Hepatocyte (in vitro differentiated cells): ENCODE measurements around the gene EYA4. TPM values are rescaled to one million over a fixed set of nuclear protein-coding genes. Genes with fewer than 3 reads are reported as not detected.

Experiments used
- DNase-seq: peaks from one replicate; pipeline ENCODE4 v3.0.0-alpha.2; 2016; ENCODE audit warnings: low spot score
- H2AFZ ChIP-seq: fragments of 200-600 bp; sonication (generic); 2 replicates; pipeline ENCODE4 v1.6.0; 2016; ENCODE audit warnings: antibody characterized with exemption, mild to moderate bottlenecking
- H3K27ac ChIP-seq: fragments of 200-600 bp; sonication (generic); 2 replicates; pipeline ENCODE4 v1.5.1; 2016; ENCODE audit warnings: mild to moderate bottlenecking
- H3K27me3 ChIP-seq: fragments of 200-600 bp; sonication (generic); 2 replicates; pipeline ENCODE4 v1.6.1; 2016
- H3K36me3 ChIP-seq: fragments of 200-600 bp; sonication (generic); replicated peaks from 2 replicates; pipeline ENCODE4 v1.5.1; 2016; ENCODE audit warnings: low read depth; ENCODE audit not compliant: insufficient read depth
- H3K4me1 ChIP-seq: fragments of 200-600 bp; sonication (generic); 2 replicates; pipeline ENCODE4 v1.5.1; 2016; ENCODE audit warnings: mild to moderate bottlenecking, moderate library complexity; ENCODE audit not compliant: insufficient read depth
- H3K4me2 ChIP-seq: fragments of 200-600 bp; sonication (generic); 2 replicates; pipeline ENCODE4 v1.6.0; 2016
- H3K4me3 ChIP-seq: fragments of 200-600 bp; sonication (generic); 2 replicates; pipeline ENCODE4 v1.5.1; 2016; ENCODE audit warnings: mild to moderate bottlenecking
- H3K79me2 ChIP-seq: fragments of 200-600 bp; sonication (generic); 2 replicates; pipeline ENCODE4 v1.6.0; 2017; ENCODE audit warnings: mild to moderate bottlenecking
- H3K9me2 ChIP-seq: fragments of 200-600 bp; sonication (generic); replicated peaks from 2 replicates; pipeline ENCODE4 v1.6.0; 2017; ENCODE audit warnings: mild to moderate bottlenecking; ENCODE audit not compliant: insufficient read depth
- H3K9me3 ChIP-seq: fragments of 200-600 bp; sonication (generic); 2 replicates; pipeline ENCODE4 v1.5.1; 2016; ENCODE audit warnings: low read depth, mild to moderate bottlenecking
- H4K20me1 ChIP-seq: fragments of 200-600 bp; sonication (generic); 2 replicates; pipeline ENCODE4 v1.6.0; 2016; ENCODE audit warnings: mild to moderate bottlenecking; ENCODE audit not compliant: insufficient read depth, poor library complexity, severe bottlenecking
- EZH2 ChIP-seq: fragments of 200-600 bp; sonication (generic); IDR thresholded peaks from 2 replicates; pipeline ENCODE4 v1.6.1; 2016; ENCODE audit warnings: antibody characterized with exemption, mild to moderate bottlenecking, borderline replicate concordance
- EZH2phosphoT487 ChIP-seq: fragments of 200-600 bp; sonication (generic); IDR thresholded peaks from one replicate; pipeline ENCODE4 v1.6.1; 2018; ENCODE audit warnings: antibody characterized with exemption, mild to moderate bottlenecking, low read depth, moderate library complexity; ENCODE audit not compliant: unreplicated experiment, severe bottlenecking
- WGBS: methylation state at CpG from one replicate; pipeline ENCODE4 v1.1.6; 2016; ENCODE audit warnings: low lambda C conversion rate; ENCODE audit errors: missing lambda C conversion rate; 5-methylcytosine and 5-hydroxymethylcytosine counted together
- polyA plus RNA-seq: library from polyadenylated mRNA; unstranded; fragments of >200 nt; fragmentation: Nextera tagmentation; extraction: Ambion mirVana; gene quantifications from 2 replicates; pipeline ENCODE4 v1.2.1, GENCODE V29; 2016
- total RNA-seq: library from RNA; depleted of rRNA; stranded (reverse); fragments of >200 nt; gene quantifications from 2 replicates; pipeline ENCODE4 v1.2.3, GENCODE V29; 2014
- TF ChIP-seq, protein P1 (sequence below): fragments of 200-600 bp; sonication (generic); IDR thresholded peaks from 2 replicates; pipeline ENCODE4 v1.5.1; 2016; ENCODE audit warnings: antibody characterized with exemption, mild to moderate bottlenecking; ENCODE audit not compliant: poor library complexity

The EYA4 gene
- total and polyA plus RNA-seq, 2 experiments from 2014 or later = 0.33 to 1.8 TPM

DNA sequence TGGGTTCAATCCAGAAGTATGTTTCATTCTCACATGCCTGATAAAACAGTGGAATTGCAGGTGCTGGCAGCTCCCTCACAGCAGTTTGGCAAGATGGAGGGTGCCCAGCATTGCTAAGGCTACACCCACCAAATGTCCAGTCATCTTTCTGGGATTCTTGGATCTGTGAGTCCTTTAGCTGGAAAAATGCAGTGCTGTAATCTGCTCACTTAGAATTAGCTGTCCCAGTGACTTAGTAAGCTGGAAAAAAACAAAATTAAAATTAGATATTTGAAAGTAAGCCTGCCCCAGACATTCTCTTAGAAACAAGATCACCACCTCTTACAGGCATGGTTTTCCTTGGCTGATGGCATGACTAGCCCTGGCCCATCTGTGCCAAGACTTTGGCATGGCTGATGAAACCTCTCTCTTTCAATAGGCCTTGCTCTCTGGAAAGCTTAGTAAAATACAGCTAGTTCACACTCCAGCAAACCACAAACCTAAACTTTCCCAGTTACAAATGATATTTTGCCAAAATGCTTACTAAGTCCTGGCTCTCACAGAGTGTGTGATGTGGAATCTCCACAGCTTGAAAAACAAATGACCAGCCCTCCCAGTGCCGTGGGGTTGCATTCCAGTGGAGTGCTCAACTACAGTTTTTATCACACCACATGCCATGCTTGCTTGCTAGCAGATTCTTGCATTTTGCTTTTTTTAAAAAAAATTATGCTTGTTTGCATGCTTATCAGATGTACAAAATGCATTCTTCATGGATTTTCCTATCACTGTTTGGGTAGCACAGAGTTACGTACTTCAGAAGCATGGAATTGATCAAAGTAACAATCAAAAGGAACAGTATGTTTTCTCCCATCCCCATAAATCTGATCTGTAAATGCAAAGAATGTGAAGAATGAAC is 261.5 kb downstream of the EYA4 start:
- TF ChIP-seq EZH2 (no peak), EZH2phosphoT487 (no peak)
- TF ChIP-seq, protein P1, sequence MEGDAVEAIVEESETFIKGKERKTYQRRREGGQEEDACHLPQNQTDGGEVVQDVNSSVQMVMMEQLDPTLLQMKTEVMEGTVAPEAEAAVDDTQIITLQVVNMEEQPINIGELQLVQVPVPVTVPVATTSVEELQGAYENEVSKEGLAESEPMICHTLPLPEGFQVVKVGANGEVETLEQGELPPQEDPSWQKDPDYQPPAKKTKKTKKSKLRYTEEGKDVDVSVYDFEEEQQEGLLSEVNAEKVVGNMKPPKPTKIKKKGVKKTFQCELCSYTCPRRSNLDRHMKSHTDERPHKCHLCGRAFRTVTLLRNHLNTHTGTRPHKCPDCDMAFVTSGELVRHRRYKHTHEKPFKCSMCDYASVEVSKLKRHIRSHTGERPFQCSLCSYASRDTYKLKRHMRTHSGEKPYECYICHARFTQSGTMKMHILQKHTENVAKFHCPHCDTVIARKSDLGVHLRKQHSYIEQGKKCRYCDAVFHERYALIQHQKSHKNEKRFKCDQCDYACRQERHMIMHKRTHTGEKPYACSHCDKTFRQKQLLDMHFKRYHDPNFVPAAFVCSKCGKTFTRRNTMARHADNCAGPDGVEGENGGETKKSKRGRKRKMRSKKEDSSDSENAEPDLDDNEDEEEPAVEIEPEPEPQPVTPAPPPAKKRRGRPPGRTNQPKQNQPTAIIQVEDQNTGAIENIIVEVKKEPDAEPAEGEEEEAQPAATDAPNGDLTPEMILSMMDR = no peak
- Histone ChIP-seq H3K27ac (peak overlapping the region; percentile 45), H2AFZ (no peak overlapping the region), H4K20me1 (no peaks in the 10 kb centered on the region), H3K27me3 (no peaks in the 10 kb centered on the region), H3K79me2 (no peaks in the 10 kb centered on the region), H3K4me1 (peaks cover 9% of the 10 kb centered on the region), H3K36me3 (no peaks in the 10 kb centered on the region), H3K9me3 (no peaks in the 10 kb centered on the region), H3K4me3 (no peak overlapping the region), H3K9me2 (no peaks in the 10 kb centered on the region), H3K4me2 (no peak overlapping the region)
- 46% methylated on average over 2 of the region's 2 CpGs for WGBS
- DNase-seq = peak; percentile 15

DNA sequence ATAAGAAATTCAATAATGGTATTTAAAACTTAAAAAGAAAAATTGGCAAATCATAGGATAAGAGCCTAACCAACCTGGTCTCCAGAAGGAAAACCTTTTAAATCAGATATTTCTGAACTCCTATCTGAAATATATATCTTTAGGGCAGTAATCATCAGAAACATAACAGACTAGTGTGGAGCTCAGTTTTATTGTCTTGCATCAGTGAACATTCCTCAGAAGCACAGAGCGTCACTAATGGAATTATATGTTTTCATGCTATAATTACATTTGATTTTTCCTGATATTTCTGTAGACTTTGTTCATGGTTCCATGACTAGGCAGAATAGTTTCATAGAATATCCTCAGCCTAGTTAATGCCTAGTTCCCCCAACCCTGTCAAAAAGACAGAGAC is 262.2 kb downstream of the EYA4 start:
- H3K4me3 ChIP-seq = no peak overlapping the region
- no peak overlapping the region for H3K27ac ChIP-seq
- H3K9me3 ChIP-seq = no peaks in the 10 kb centered on the region
- peaks cover 9% of the 10 kb centered on the region for H3K4me1 ChIP-seq
- no peak overlapping the region for H3K4me2 ChIP-seq
- no peaks in the 10 kb centered on the region for H3K36me3 ChIP-seq
- H4K20me1 ChIP-seq = no peaks in the 10 kb centered on the region
- 71% methylated on average over 1 of the region's 1 CpG for WGBS
- H3K27me3 ChIP-seq = no peaks in the 10 kb centered on the region
- H2AFZ ChIP-seq = no peak overlapping the region
- no peaks in the 10 kb centered on the region for H3K79me2 ChIP-seq
- H3K9me2 ChIP-seq = no peaks in the 10 kb centered on the region
- DNase-seq = no peak
- TF ChIP-seq EZH2phosphoT487 = no peak
- TF ChIP-seq, protein P1 = no peak
- TF ChIP-seq EZH2 = no peak

DNA sequence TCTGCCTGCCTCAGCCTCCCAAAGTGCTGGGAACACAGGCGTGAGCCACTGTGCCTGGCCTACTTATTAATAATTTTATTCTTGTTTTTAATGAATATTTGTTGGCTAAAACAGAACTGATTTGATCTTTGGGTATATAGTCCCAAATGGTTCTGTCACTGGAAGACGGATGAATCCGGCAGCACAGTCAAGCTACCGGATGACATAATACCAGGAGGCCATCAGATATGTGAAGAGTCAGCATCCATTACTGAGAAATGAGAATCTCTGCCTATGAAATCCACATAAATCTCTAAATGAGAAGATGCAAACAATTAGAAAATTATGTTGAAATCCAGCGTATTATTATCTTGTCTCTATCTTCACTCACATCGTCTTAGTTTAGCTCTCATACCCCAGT is 263.0 kb downstream of the EYA4 start:
- H3K27ac ChIP-seq = no peak overlapping the region
- H3K4me3 ChIP-seq = no peak overlapping the region
- no peaks in the 10 kb centered on the region for H3K79me2 ChIP-seq
- no peaks in the 10 kb centered on the region for H3K27me3 ChIP-seq
- no peak for DNase-seq
- WGBS = 95% methylated on average over 6 of the region's 6 CpGs
- H3K9me2 ChIP-seq = no peaks in the 10 kb centered on the region
- H3K9me3 ChIP-seq = no peaks in the 10 kb centered on the region
- TF ChIP-seq EZH2 (no peak), EZH2phosphoT487 (no peak)
- TF ChIP-seq, protein P1 = no peak
- no peaks in the 10 kb centered on the region for H4K20me1 ChIP-seq
- no peaks in the 10 kb centered on the region for H3K36me3 ChIP-seq
- no peak overlapping the region for H2AFZ ChIP-seq
- peaks cover 9% of the 10 kb centered on the region for H3K4me1 ChIP-seq
- no peak overlapping the region for H3K4me2 ChIP-seq
